MV-4-11 (cell line): ENCODE results near the gene HAX1.
"Not testable (repeated sequence)": the region's sequence is repeated elsewhere in the genome, so short reads cannot be mapped to it uniquely, and the experiment has no call there.

ENCODE experiments used
- DNase-seq: peaks from one replicate; lab custom pipeline; 2025; lab: John Stamatoyannopoulos, UW

HAX1 gene

GRCh38 chr1:154287591-154287990 is 15.2 kb downstream of the HAX1 start:
- not testable (repeated sequence) for DNase-seq

- DNase-seq = no peak
These were observed 16.2 kb downstream of the HAX1 start for GRCh38 chr1:154288661-154289060.

GRCh38 chr1:154290921-154291320 is 18.5 kb downstream of the HAX1 start:
- DNase-seq = no peak

- peak; percentile 4 for DNase-seq
These were observed 23.2 kb downstream of the HAX1 start for GRCh38 chr1:154295408-154296235.

- DNase-seq = no peak
These were observed 29.2 kb downstream of the HAX1 start for GRCh38 chr1:154301582-154301981.

GRCh38 chr1:154304664-154305337 is 32.4 kb downstream of the HAX1 start:
- DNase-seq = no peak

- no peak for DNase-seq
These were observed 33.7 kb downstream of the HAX1 start for GRCh38 chr1:154306151-154306550.

GRCh38 chr1:154307670-154308270 is 35.3 kb downstream of the HAX1 start:
- DNase-seq = not testable (repeated sequence)

- DNase-seq = not testable (repeated sequence)
These were observed 36.7 kb downstream of the HAX1 start for GRCh38 chr1:154309136-154309535.

- DNase-seq = not testable (repeated sequence)
These were observed 40.0 kb downstream of the HAX1 start for GRCh38 chr1:154312229-154313065.

- DNase-seq = no peak
These were observed 40.6 kb downstream of the HAX1 start for GRCh38 chr1:154313066-154313356.

GRCh38 chr1:154314226-154314625 is 41.8 kb downstream of the HAX1 start:
- not testable (repeated sequence) for DNase-seq

- DNase-seq = no peak
These were observed 44.3 kb downstream of the HAX1 start for GRCh38 chr1:154316704-154317103.

GRCh38 chr1:154318386-154318785 is 46.0 kb downstream of the HAX1 start:
- no peak for DNase-seq

GRCh38 chr1:154320882-154321608 is 48.6 kb downstream of the HAX1 start, which contains the start of gene AQP10:
Gene AQP10 (plus strand): TSS chr1:154321093. CDS start chr1:154321156, 63 bp downstream.
- no peak for DNase-seq

GRCh38 chr1:154321609-154321934 is 49.1 kb downstream of the HAX1 start:
- DNase-seq = not testable (repeated sequence)

GRCh38 chr1:154323493-154323892 is 51.1 kb downstream of the HAX1 start:
- no peak for DNase-seq

- DNase-seq = no peak
These were observed 51.8 kb downstream of the HAX1 start for GRCh38 chr1:154324241-154324640.

GRCh38 chr1:154324669-154325582 is 52.5 kb downstream of the HAX1 start, which contains the start of gene ATP8B2:
Gene ATP8B2 (plus strand): TSS chr1:154325525. CDS start chr1:154328142, 2,617 bp downstream.
- DNase-seq = no peak
